HCT116 (cell line): ENCODE measurements around the gene TXNDC17.
A peak's percentile ranks its signal among the peaks of the same experiment; 100 is the strongest.

Source experiments
- EGR1 ChIP-seq: IDR thresholded peaks from 2 replicates; pipeline ENCODE4 v1.6.1; 2012; ENCODE audit warnings: low read depth
- EZH2 ChIP-seq: fragments of 200-600 bp; sonication (generic); IDR thresholded peaks from 2 replicates; pipeline ENCODE4 v1.6.1; 2017; ENCODE audit warnings: antibody characterized with exemption, mixed run types
- POLR2A ChIP-seq: IDR thresholded peaks from 2 replicates; pipeline ENCODE4 v1.7.0; 2011; ENCODE audit warnings: borderline replicate concordance; ENCODE audit not compliant: insufficient read depth, insufficient read length; ENCODE audit errors: extremely low read depth
- POLR2AphosphoS5 ChIP-seq: IDR thresholded peaks from 2 replicates; pipeline ENCODE4 v1.6.1; 2011; ENCODE audit warnings: mild to moderate bottlenecking, low read depth, low read length, moderate library complexity
- TF ChIP-seq, protein P1 (sequence below), 3 experiments: fragments of 200-600 bp in 1 of 3; sonication (generic) in 1 of 3; IDR thresholded peaks in 2 of 3; conservative IDR thresholded peaks in 1 of 3; 2 replicates each; pipeline ENCODE4 v1.5.1; 2012 to 2017; ENCODE audit warnings: low read depth in 2 of 3, low read length in 2 of 3, antibody characterized with exemption in 1 of 3, borderline replicate concordance in 1 of 3, control low read depth in 1 of 3, mild to moderate bottlenecking in 1 of 3, mixed read lengths in 1 of 3, mixed run types in 1 of 3, moderate library complexity in 1 of 3; ENCODE audit not compliant: insufficient read depth in 1 of 3
- TF ChIP-seq, protein P2 (sequence below): IDR thresholded peaks from 2 replicates; pipeline ENCODE4 v1.6.1; 2012; ENCODE audit warnings: low read depth

DNA sequence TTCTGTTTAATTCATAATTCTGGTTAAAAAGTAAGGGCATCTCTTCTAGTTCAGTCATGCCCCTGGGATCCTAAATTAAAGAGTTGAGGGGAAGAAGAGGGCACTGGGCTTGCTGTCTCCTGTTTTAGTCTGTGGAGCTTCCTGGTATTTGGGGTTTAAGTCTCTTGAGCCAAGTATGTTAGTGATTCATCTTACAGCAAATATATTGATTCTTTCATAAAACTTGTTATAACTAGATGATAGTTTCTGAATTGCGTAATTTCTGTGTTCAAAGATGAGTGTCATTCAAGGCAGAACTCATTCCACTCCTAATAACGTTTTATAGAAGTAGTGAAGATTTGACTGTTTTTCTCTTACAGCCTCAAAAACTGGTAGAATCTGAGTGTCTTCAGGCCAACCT is 1.7 kb downstream of the TXNDC17 start:
- TF ChIP-seq POLR2A, result no peak
- no peak for TF ChIP-seq EGR1
- TF ChIP-seq, protein P1, sequence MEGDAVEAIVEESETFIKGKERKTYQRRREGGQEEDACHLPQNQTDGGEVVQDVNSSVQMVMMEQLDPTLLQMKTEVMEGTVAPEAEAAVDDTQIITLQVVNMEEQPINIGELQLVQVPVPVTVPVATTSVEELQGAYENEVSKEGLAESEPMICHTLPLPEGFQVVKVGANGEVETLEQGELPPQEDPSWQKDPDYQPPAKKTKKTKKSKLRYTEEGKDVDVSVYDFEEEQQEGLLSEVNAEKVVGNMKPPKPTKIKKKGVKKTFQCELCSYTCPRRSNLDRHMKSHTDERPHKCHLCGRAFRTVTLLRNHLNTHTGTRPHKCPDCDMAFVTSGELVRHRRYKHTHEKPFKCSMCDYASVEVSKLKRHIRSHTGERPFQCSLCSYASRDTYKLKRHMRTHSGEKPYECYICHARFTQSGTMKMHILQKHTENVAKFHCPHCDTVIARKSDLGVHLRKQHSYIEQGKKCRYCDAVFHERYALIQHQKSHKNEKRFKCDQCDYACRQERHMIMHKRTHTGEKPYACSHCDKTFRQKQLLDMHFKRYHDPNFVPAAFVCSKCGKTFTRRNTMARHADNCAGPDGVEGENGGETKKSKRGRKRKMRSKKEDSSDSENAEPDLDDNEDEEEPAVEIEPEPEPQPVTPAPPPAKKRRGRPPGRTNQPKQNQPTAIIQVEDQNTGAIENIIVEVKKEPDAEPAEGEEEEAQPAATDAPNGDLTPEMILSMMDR (IDR thresholded peaks at IDR 0.05 in 2 of 3, conservative IDR thresholded peaks at IDR 0.05 in 1 of 3; ENCODE audit: borderline replicate concordance in 1 of 3, insufficient read depth in 1 of 3, low read depth in 2 of 3, low read length in 2 of 3), result no peak
- TF ChIP-seq POLR2AphosphoS5, result 0 out of 2 replicates have a peak, but pooled peaks have one; percentile 16
- TF ChIP-seq EZH2, result no peak
- TF ChIP-seq, protein P2, sequence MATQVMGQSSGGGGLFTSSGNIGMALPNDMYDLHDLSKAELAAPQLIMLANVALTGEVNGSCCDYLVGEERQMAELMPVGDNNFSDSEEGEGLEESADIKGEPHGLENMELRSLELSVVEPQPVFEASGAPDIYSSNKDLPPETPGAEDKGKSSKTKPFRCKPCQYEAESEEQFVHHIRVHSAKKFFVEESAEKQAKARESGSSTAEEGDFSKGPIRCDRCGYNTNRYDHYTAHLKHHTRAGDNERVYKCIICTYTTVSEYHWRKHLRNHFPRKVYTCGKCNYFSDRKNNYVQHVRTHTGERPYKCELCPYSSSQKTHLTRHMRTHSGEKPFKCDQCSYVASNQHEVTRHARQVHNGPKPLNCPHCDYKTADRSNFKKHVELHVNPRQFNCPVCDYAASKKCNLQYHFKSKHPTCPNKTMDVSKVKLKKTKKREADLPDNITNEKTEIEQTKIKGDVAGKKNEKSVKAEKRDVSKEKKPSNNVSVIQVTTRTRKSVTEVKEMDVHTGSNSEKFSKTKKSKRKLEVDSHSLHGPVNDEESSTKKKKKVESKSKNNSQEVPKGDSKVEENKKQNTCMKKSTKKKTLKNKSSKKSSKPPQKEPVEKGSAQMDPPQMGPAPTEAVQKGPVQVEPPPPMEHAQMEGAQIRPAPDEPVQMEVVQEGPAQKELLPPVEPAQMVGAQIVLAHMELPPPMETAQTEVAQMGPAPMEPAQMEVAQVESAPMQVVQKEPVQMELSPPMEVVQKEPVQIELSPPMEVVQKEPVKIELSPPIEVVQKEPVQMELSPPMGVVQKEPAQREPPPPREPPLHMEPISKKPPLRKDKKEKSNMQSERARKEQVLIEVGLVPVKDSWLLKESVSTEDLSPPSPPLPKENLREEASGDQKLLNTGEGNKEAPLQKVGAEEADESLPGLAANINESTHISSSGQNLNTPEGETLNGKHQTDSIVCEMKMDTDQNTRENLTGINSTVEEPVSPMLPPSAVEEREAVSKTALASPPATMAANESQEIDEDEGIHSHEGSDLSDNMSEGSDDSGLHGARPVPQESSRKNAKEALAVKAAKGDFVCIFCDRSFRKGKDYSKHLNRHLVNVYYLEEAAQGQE, result no peak
